ENCODE results near the gene CEP170B. TPM values are rescaled to one million over a fixed set of nuclear protein-coding genes. Genes with fewer than 3 reads are reported as not detected.

CEP170B gene
- total and polyA plus RNA-seq, 2 donors (not counting 3 experiments of a cell fraction or from before 2014, with no cell fraction given): 13.9 to 38.6 TPM

GRCh38 chr14:104917116-104917515 lies 52.0 kb downstream of the CEP170B start:
- H3K4me1 ChIP-seq (ENCODE audit: control insufficient read depth, extremely low read depth, insufficient read depth, low read length): no peaks in the 10 kb centered on the region
- H3K27me3 ChIP-seq (ENCODE audit: control insufficient read depth in 2 of 2, insufficient read depth in 2 of 2, low read length in 2 of 2): peaks cover 5 to 7% of the 10 kb centered on the region in 2 experiments
- FAIRE-seq (no peak), DNase-seq (ENCODE audit: low read depth, low spot score) (no peak)
- no peak for TF ChIP-seq POLR2AphosphoS5 (IDR thresholded peaks at IDR 0.05; ENCODE audit: insufficient read depth, low read depth, low read length)
- TF ChIP-seq FOS (IDR thresholded peaks at IDR 0.05; ENCODE audit: borderline replicate concordance, insufficient read depth, low read length): no peak
- no peak for TF ChIP-seq EZH2 (IDR thresholded peaks at IDR 0.05; ENCODE audit: borderline replicate concordance, low read depth, low read length, severe bottlenecking)
- TF ChIP-seq GATA2 (IDR thresholded peaks at IDR 0.05; ENCODE audit: insufficient read depth, insufficient read length, low read depth, low read length): no peak
- no peak for TF ChIP-seq MAX (IDR thresholded peaks at IDR 0.05; ENCODE audit: insufficient read depth, insufficient read length)
- TF ChIP-seq MYC (IDR thresholded peaks at IDR 0.05; ENCODE audit: low read depth, low read length): no peak
- TF ChIP-seq, protein P1, sequence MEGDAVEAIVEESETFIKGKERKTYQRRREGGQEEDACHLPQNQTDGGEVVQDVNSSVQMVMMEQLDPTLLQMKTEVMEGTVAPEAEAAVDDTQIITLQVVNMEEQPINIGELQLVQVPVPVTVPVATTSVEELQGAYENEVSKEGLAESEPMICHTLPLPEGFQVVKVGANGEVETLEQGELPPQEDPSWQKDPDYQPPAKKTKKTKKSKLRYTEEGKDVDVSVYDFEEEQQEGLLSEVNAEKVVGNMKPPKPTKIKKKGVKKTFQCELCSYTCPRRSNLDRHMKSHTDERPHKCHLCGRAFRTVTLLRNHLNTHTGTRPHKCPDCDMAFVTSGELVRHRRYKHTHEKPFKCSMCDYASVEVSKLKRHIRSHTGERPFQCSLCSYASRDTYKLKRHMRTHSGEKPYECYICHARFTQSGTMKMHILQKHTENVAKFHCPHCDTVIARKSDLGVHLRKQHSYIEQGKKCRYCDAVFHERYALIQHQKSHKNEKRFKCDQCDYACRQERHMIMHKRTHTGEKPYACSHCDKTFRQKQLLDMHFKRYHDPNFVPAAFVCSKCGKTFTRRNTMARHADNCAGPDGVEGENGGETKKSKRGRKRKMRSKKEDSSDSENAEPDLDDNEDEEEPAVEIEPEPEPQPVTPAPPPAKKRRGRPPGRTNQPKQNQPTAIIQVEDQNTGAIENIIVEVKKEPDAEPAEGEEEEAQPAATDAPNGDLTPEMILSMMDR (IDR thresholded peaks at IDR 0.05; ENCODE audit: extremely low read depth in 1 of 2, insufficient read depth in 1 of 2, low read depth in 1 of 2, low read length in 2 of 2): no peak
- TF ChIP-seq POLR2A (IDR thresholded peaks at IDR 0.05; ENCODE audit: low read depth, low read length): no peak
- TF ChIP-seq JUN (IDR thresholded peaks at IDR 0.05; ENCODE audit: borderline replicate concordance, insufficient read depth, insufficient read length, low read depth): no peak
- no peak overlapping the region for H3K4me3 ChIP-seq (replicated peaks in 1 of 3; ENCODE audit: insufficient read depth in 1 of 3, low read depth in 1 of 3, low read length in 3 of 3)
- no peak overlapping the region for H2AFZ ChIP-seq (ENCODE audit: low read depth, low read length)
- no peaks in the 10 kb centered on the region for H4K20me1 ChIP-seq (replicated peaks; ENCODE audit: control insufficient read depth, extremely low read depth, insufficient read depth, low read length)
- no peak overlapping the region for H3K9ac ChIP-seq (replicated peaks; ENCODE audit: extremely low read depth, insufficient read depth, low read length)
- dilution Hi-C loops (cut with MboI; ENCODE audit: extremely low pct_ligation_motif_present, low sequenced_read_pairs): no loop called here
- intact Hi-C loops (cut with micrococcal nuclease): no loop called here
- no peak overlapping the region for H3K27ac ChIP-seq (ENCODE audit: insufficient read depth, low read depth, low read length)
- H3K4me2 ChIP-seq (ENCODE audit: insufficient read depth, low read length): no peak overlapping the region
- no peaks in the 10 kb centered on the region for H3K79me2 ChIP-seq (ENCODE audit: control insufficient read depth, insufficient read depth, low read length)
- ChIA-PET POLR2A (no interaction called here), CTCF (interaction anchor here (1.8 kb wide), 1 partner anchor 16 kb away, joined by 9 read pairs; no protein-coding TSS in a partner anchor)
- H3K9me3 ChIP-seq (replicated peaks; ENCODE audit: control insufficient read depth, insufficient read depth, low read length): no peaks in the 10 kb centered on the region
- no peaks in the 10 kb centered on the region for H3K36me3 ChIP-seq (ENCODE audit: control insufficient read depth in 2 of 2, extremely low read depth in 1 of 2, insufficient read depth in 2 of 2, low read length in 2 of 2)
- no TSS peak for BruUV-seq (replicated peaks)
- H3K9me1 ChIP-seq (replicated peaks; ENCODE audit: control insufficient read depth, extremely low read depth, insufficient read depth, low read length): no peaks in the 10 kb centered on the region
